ENCODE measurements around the gene SREBF2. TPM values are rescaled to one million over a fixed set of nuclear protein-coding genes. Genes with fewer than 3 reads are reported as not detected.
"Not testable (repeated sequence)": the region's sequence is repeated elsewhere in the genome, so short reads cannot be mapped to it uniquely, and the experiment has no call there.

Gene SREBF2
- total RNA-seq, 1 donor, result 52.8 TPM

DNA sequence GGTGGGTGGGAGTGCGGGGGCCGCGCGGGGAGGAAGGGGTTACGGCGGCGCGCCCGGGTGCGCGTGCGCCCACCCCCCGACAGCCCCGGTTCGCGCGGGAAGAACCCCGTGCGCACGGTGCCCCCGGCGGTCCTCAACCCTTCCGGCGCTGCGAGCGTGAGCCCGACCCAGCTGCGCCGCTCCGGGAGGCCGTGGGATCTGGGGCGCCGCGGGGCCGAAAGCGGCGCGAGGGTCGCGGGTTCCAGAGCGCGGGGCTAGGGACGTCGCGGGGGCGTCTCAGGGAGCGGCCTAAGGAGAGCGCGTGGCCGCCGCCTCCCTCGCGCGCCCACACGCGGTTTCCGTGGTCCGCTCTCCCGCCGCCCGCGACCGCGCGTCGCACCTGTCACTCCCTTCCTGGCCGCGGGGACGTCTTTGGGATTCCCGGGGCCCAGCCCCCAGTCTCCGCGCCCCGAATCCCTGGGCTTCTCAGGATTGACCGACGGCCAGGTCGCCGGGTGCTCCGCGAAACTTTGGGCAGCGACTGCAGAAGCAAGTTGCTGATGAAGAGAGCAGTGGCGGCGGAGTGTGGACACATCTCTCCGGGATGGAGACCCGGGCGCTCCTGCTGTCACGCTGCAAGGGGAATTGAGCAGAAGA, 582 bp downstream of the SREBF2 start:
- peak overlapping the region; percentile 84 for H3K4me3 ChIP-seq (ENCODE audit: low read depth, low read length)
- DNase-seq (ENCODE audit: low read depth), result peak; percentile 22

DNA sequence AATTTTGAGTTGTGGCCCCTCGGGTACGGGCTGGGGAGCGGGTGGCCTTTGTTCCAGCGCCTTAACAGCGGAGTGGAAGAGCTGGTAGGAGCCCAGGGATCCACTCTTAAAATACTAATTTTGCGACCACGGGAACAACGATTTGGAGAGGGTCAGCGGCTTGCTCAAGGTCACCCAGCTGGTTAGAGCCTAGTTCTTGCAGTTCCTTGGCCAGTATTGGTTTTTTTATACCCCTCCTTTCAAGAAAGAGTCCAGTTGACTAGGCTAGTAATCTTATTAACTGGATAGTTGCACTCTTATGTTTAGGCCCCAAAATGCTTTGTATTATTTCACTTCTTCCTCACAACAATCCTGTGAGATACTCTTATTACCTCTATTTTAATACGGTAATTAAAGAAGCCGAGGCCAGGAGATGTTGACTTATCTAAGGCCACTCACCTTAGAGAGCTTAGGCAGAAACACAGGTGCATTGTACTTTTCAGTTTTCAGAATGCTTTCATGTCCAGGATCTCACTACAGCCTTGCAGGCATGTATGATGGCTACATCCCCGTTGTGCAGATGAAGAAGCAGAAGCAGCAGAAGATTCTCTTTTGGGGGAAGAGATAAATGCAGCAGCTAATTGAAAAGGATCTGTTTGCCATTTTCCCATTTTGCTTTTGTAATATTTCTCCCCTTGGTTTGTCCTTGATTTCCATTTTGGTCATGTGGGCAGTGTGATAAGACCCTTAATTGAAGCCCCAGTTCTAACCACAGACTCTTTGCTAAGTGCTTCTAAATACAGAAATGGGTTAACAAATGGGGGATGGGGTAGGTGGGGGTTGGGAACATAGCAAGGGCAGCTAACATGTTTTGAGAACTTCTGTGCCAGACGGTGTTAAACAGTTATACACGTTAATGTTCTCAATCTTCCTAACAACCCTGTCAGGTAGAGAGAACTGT, 1.4 kb downstream of the SREBF2 start:
- H3K4me3 ChIP-seq (ENCODE audit: low read depth, low read length), result peak overlapping the region; percentile 84
- no peak for TF ChIP-seq CTCF (IDR thresholded peaks at IDR 0.05; ENCODE audit: insufficient read depth, low read length)
- no peak for DNase-seq (ENCODE audit: low read depth)

More for the DNA sequence above, 582 bp downstream of the SREBF2 start:
- no peak for TF ChIP-seq CTCF (IDR thresholded peaks at IDR 0.05; ENCODE audit: insufficient read depth, low read length)

- DNase-seq (ENCODE audit: low read depth), result not testable (repeated sequence)
These were observed 2.6 kb downstream of the SREBF2 start for GRCh38 chr22:41835462-41835861.

GRCh38 chr22:41836551-41836950, 3.6 kb downstream of the SREBF2 start:
- no peak for TF ChIP-seq CTCF (IDR thresholded peaks at IDR 0.05; ENCODE audit: insufficient read depth, low read length)
- H3K4me3 ChIP-seq (ENCODE audit: low read depth, low read length), result no peak overlapping the region
- DNase-seq (ENCODE audit: low read depth), result no peak

More at GRCh38 chr22:41835462-41835861, 2.6 kb downstream of the SREBF2 start:
- not testable (repeated sequence) for H3K4me3 ChIP-seq (ENCODE audit: low read depth, low read length)

DNA sequence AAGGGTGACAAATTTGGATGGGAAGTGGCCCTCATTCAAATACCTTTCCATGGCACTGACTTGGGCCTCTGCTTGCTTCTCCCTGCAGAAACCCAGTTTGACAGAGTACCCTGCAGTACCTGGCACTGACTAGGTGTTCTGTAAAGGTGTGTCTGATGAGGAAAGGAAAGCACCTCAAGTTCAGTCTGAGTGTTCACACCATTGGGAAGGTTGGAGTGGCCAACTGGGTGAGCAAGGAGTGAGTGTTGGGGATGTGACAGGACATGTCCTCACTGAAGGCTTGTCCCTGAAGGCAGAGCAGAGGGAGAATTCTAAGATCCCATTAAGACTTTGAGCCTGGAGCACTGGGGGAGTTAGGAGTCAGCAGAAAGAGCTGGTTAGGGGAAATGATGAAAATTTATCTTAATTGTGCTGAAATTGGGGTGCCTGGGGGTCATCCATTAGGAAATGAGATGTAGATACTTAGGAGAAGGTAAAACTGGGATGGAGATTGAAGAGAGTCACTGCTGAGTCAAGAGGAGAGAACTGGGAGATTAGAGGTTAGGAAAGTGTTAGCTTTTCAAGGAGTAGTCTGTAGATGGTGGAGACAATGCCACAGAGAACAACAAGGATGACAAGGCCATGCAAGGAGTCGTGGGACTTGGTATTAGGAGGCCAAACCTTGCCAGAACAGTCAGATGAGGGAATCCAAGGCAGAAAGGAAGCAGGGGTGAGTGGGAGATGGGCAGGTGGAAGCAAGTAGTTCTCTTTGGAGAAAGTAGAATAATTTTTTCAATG, 6.1 kb downstream of the SREBF2 start:
- H3K4me3 ChIP-seq (ENCODE audit: low read depth, low read length), result no peak overlapping the region
- no peak for TF ChIP-seq CTCF (IDR thresholded peaks at IDR 0.05; ENCODE audit: insufficient read depth, low read length)
- no peak for DNase-seq (ENCODE audit: low read depth)

- TF ChIP-seq CTCF (IDR thresholded peaks at IDR 0.05; ENCODE audit: insufficient read depth, low read length), result no peak
- no peak overlapping the region for H3K4me3 ChIP-seq (ENCODE audit: low read depth, low read length)
- DNase-seq (ENCODE audit: low read depth), result no peak
These were observed 7.3 kb downstream of the SREBF2 start for GRCh38 chr22:41840216-41840615.
